Stimulated activated CD8-positive, alpha-beta memory T cell treated with anti-CD3 and anti-CD28 coated beads, Interleukin-4, amount 100 ng/mL, for 1 hour (primary cell): Measurements from ENCODE around the gene NOC4L.
"Not testable (repeated sequence)": the region's sequence is repeated elsewhere in the genome, so short reads cannot be mapped to it uniquely, and the experiment has no call there.

Source experiments
- DNase-seq, 2 donors: peaks; one replicate each; pipeline ENCODE4 v3.0.0-alpha.2; 2020; ENCODE audit warnings: low read depth in 2 of 2, low spot score in 1 of 2

The NOC4L gene

DNA sequence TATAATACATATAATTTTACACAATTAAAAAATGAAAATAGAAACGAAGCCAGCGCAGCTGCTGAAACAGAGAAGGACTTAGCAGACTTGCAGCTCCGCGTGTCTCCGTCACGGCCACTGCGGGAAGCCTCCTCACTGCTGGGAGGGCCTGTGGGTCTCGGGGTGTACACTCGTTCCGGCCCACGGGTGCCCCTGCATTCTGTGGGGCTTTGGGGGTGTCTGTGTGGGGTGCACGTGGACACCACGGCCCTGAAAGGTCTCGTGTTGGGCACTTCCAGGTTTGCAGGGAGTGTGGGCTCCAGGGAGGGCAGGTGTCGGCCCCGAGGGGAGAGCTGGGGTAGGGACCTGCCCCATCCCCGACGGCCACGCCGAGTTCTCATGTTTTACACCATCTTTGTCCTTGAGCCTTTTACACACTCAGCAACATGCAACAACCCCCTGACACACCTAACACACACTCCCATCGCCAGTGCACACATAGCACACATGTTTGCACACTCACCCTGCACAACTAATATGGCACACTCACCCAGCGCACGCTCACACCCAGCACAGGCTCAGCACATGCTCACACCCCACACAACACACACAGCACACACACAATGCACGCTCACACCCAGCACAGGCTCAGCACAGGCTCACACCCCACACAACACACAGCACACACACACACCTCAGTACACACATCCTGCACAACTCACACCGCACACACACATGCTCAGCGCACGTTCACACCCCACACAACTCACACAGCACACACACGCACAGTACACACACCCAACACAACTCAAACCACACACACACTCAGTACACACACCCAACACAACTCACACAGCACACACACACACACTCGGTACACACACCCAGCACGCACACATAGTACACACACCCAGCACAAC, 36.6 kb downstream of the NOC4L start:
- DNase-seq: no peak

DNA sequence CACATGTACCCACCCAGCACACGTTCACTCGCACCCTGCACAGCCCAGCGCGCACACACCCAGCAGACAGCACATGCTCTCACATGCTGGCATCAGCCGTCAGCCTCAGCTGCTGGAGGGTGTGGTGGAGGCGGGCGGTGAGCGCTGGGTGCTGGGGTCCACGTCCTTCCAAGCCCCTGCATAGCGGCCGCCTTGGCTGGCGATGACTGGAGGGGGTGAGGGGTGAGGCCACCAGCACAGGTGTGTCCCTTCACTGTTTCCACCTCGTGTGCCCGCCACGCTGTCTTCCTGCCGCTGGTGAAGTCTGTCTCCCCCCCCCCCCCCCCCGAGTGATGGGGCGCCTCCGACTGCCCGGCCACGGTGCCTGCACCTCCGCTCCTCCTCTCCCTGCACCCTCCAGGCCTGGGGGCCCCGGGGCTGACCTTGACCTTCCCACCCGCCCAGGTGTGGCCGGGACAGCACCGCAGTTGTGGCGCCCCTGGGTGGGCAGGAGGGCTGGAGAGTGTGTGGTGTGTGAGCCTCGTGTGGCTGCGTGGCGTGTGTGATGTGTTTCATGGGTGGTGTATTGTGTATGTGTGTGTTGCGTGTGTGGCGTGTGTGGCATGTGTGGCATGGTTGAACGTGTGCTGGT, 37.4 kb downstream of the NOC4L start:
- no peak for DNase-seq

- DNase-seq: no peak
Measured at GRCh38 chr12:132182206-132182710, 38.0 kb downstream of the NOC4L start.

- no peak for DNase-seq
Measured at GRCh38 chr12:132182711-132183365, 38.6 kb downstream of the NOC4L start.

DNA sequence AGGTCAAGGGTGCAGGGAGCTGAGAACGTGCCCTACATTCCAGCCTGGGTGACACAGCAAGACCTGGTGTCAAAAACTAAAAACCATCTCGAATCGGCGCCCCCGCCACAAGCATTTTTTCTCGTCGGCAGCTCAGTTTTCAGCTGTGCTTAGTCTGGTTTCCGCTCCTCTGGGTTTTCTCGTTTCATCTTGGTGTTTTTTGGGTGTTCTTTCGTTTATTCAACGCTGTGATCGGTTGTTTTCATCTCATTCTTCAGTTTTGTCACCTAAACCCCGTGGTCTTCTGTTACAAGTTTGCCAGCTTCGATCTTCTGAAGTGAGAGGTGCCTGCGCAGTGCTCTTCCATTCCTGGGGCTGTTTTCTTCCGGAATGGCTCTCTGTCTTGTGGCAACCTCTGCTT, 41.4 kb downstream of the NOC4L start:
- no peak for DNase-seq

- DNase-seq: no peak
Measured at GRCh38 chr12:132186208-132186856, 42.1 kb downstream of the NOC4L start.

GRCh38 chr12:132186857-132187620, 42.8 kb downstream of the NOC4L start:
- no peak for DNase-seq

GRCh38 chr12:132187646-132188450, 43.6 kb downstream of the NOC4L start:
- DNase-seq: no peak

DNA sequence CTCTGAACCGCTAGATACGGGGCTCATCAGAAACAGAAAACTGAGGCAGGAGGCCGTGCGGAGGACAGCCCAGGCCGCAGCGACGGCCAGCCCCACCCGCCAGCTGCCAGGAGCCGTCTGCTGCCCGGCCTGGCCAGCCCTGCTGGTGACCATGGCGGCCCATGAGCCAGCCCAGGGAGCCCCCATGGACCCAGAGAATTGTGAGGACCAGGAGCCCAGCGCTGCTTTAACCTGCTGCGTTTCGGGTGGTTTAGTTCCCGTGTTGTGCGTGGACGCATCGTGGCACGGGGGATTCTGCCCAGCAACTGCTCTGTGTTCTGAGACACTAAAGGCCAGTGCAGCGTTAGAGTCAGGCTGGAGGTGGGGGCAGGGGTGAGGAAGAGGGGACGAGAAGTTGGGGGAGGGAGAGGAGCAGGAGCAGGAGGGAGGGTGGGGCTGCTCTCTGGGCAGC, 44.2 kb downstream of the NOC4L start:
- DNase-seq: no peak

DNA sequence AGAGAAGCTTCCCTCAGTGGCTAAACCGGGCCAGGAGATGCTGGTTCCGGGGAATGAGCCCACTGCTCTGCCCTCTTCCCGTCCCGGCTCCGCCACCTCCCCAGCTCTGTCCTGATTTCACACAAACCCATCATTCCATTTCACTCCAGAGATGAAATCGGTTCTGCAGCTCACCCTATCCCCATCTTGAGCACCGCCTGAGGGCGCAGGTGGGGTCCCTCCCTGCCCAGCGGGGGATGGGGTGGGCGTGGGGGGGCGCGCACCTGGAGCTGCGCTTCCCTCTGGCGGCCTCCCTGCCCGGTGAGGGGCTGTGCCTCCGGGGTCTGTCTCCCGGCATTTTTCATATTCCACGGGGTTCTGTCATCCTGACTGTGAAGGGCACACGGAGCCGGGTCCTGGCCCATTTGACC, 44.7 kb downstream of the NOC4L start:
- no peak for DNase-seq

DNA sequence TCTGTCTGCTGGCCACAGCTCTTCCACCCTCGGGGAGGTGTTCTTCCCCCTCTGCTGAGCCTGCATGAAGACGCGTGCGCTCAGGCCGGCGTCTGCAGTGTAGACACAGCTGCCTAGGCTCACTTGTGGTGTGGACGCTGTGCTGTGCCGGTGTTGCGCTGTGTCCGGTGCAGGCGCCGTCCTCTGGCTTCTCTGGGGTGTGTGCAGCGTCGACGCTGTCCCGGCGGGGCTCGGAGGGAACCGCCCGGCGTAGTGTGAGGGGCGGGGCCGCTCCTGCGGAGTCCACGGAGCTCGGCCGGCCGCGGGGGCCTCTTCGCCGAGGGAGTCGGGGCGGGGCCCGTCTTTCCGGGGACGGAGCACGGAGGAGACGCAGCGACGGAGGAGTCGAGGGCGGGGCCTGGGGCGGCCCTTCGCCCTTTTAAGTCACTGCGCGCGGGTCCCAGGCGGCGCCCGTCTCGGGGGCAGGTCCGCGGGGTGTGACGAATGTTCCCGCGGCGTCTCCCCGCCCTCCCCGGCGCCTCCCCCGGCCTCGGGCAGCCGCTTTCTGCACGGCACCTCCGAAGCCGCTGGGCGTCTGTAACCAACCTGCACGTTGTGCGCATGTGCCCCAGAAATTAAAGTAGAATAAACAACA, 45.2 kb downstream of the NOC4L start:
- peak; percentile 71 to 88 for DNase-seq

DNA sequence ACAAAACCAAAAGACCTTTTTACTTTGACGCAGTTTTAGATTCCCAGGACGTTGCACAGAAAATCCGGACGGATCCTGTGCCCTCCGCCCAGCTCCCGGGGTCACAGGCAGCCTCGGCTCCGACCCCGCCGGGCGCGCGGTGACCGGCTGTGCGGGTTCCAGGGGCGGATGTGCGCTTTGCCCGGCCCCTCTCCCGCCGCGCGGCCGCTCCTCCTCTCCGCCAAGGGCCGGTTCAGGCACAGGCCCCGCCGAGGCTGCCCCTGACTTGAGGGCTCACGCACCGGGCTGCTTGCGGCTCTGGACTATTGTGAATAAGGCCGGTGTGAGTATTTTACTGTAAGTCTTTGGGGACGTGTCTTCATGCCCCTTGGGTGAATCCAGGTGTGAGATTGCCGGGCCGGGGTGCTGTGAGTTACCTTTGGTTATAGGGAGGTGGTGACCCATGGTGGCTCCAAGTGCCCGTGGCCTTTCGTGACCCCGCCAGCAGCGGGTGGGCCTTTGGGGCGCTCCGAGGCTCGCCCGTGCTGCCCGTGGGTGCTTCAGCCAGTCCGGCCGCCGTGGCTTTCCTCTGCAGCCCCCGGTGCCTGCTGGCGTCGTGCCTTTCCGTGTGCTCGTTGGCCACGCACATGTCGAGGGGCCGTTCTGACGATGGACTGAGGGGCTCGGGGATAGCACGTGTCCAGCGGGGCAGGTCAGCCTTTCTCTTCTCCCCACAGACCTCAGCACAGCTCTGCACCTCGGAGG, 45.9 kb downstream of the NOC4L start:
- no peak for DNase-seq

- DNase-seq: no peak
Measured at GRCh38 chr12:132190834-132191500, 46.7 kb downstream of the NOC4L start.

DNA sequence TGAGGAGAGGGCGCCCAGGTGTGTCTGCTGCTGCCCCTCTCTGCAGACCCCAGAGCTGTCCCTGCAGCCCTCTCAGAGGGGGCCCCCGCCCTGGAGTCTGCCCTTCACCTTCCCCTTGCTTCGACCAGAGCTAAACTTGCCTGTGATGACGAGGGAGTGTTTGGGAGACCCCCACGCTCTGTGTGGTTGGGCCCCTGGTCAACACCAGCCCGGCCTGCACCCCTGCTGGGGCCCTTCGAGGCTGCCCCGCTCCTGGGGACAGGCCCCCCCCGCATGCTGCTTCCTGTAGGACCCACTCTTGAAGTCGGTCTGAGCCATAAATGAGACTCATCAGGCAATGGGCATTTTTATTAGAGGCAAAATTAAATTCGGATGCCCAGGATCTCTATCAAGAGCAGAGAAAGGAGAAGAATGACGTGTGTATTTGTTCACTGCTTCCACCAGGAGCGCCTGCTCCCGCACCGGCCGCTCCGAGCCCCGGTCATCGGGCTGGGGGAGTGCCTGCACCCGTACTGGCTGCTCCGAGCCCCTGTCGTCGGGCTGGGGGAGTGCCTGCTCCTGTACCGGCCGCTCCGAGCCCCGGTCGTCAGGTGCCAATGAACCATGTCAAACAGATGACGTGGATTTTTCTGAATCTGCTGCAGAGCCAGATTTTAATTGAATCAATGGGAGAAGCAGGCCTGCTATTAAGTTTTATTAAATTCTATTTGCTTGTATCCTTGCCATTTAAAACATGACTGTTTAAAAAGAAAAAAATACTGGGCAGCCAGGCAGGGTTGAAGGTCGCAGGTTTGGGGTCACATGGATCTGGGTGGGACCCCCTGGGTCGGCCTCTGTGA, 47.7 kb downstream of the NOC4L start:
- no peak for DNase-seq

GRCh38 chr12:132194056-132194455, 49.8 kb downstream of the NOC4L start:
- DNase-seq: no peak

GRCh38 chr12:132194556-132194955, 50.3 kb downstream of the NOC4L start:
- DNase-seq: no peak

DNA sequence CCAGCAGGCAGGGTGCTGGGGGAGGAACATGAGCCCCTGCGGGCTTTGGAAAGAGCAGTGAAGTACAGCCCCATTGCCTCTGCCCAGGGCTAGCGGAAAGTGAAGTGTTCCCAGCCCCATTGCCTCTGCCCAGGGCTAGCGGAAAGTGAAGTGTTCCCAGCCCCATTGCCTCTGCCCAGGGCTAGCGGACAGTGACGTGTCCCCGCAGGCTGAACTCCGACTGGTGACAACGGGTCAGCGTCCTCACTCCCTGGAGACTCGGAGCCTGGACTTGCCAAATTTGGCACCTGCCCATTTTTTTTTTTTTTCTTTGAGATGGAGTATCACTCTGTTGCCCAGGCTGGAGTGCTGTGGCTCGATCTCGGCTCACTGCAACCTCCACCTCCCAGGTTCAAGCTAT, 51.0 kb downstream of the NOC4L start:
- DNase-seq: not testable (repeated sequence)
